ENCODE results near the gene NPR3. TPM values are rescaled to one million over a fixed set of nuclear protein-coding genes. Genes with fewer than 3 reads are reported as not detected.

The NPR3 gene
- total RNA-seq, 1 experiment from 2014 or later = 0.11 TPM

DNA sequence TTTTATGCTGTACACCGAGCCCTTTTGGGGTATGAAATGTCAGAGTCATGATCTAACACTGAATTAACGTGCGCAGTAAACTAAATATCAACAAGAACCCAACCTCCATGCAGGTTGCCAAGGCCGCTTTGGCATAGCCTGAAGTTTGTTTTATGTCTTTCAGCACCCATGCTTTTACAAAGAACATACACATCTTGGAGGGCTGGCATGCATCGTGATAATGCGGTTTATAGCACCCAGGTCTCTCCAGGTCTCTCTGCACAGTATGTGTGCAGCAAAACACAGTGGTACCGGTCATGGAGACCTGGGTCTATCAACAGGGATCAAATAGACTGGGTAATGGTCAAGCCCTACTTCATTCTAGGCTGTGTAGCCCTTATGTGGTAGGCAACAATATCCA, 11.8 kb downstream of the NPR3 start:
- Histone ChIP-seq H3K36me3 (ENCODE audit: control insufficient read depth, insufficient read depth, low read length) (no peaks in the 10 kb centered on the region), H3K27me3 (replicated peaks; ENCODE audit: control insufficient read depth, insufficient read depth, low read length) (no peaks in the 10 kb centered on the region), H3K4me3 (ENCODE audit: low read depth, low read length) (no peak overlapping the region), H3K9me3 (no peaks in the 10 kb centered on the region), H3K4me1 (no peaks in the 10 kb centered on the region)
- intact Hi-C loops (cut with micrococcal nuclease; ENCODE audit: unreplicated experiment) = no loop called here
- H3K36me3 Mint-ChIP-seq (ENCODE audit: insufficient read depth, unreplicated experiment) = no peaks in the 10 kb centered on the region
- ChIA-PET POLR2A (no interaction called here), CTCF (no interaction called here)
- no peaks in the 10 kb centered on the region for H3K9me3 Mint-ChIP-seq (ENCODE audit: unreplicated experiment)
- no peak overlapping the region for H3K27ac Mint-ChIP-seq (ENCODE audit: unreplicated experiment)
- peaks cover 11% of the 10 kb centered on the region for H3K27me3 Mint-ChIP-seq (ENCODE audit: insufficient read depth, unreplicated experiment)
- BruUV-seq (replicated peaks) = no TSS peak
- DNase-seq = no peak
- no peaks in the 10 kb centered on the region for H3K4me1 Mint-ChIP-seq (ENCODE audit: low read depth, unreplicated experiment)
- no peak overlapping the region for H3K4me3 Mint-ChIP-seq (ENCODE audit: unreplicated experiment)
- TF ChIP-seq, protein P1, sequence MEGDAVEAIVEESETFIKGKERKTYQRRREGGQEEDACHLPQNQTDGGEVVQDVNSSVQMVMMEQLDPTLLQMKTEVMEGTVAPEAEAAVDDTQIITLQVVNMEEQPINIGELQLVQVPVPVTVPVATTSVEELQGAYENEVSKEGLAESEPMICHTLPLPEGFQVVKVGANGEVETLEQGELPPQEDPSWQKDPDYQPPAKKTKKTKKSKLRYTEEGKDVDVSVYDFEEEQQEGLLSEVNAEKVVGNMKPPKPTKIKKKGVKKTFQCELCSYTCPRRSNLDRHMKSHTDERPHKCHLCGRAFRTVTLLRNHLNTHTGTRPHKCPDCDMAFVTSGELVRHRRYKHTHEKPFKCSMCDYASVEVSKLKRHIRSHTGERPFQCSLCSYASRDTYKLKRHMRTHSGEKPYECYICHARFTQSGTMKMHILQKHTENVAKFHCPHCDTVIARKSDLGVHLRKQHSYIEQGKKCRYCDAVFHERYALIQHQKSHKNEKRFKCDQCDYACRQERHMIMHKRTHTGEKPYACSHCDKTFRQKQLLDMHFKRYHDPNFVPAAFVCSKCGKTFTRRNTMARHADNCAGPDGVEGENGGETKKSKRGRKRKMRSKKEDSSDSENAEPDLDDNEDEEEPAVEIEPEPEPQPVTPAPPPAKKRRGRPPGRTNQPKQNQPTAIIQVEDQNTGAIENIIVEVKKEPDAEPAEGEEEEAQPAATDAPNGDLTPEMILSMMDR (IDR thresholded peaks at IDR 0.05; ENCODE audit: insufficient read depth in 1 of 2, low read depth in 1 of 2, low read length in 1 of 2, severe bottlenecking in 1 of 2, unreplicated experiment in 1 of 2) = no peak

GRCh38 chr5:32724526-32724925, 13.4 kb downstream of the NPR3 start:
- no peak for DNase-seq
- Mint-ChIP-seq H3K27ac (ENCODE audit: unreplicated experiment) (no peak overlapping the region), H3K9me3 (ENCODE audit: unreplicated experiment) (no peaks in the 10 kb centered on the region), H3K27me3 (ENCODE audit: insufficient read depth, unreplicated experiment) (peaks cover 11% of the 10 kb centered on the region), H3K36me3 (ENCODE audit: insufficient read depth, unreplicated experiment) (no peaks in the 10 kb centered on the region), H3K4me3 (ENCODE audit: unreplicated experiment) (no peak overlapping the region), H3K4me1 (ENCODE audit: low read depth, unreplicated experiment) (no peaks in the 10 kb centered on the region)
- BruUV-seq (replicated peaks) = no TSS peak
- Histone ChIP-seq H3K36me3 (ENCODE audit: control insufficient read depth, insufficient read depth, low read length) (no peaks in the 10 kb centered on the region), H3K27me3 (replicated peaks; ENCODE audit: control insufficient read depth, insufficient read depth, low read length) (no peaks in the 10 kb centered on the region), H3K9me3 (no peaks in the 10 kb centered on the region), H3K4me1 (no peaks in the 10 kb centered on the region), H3K4me3 (ENCODE audit: low read depth, low read length) (no peak overlapping the region)
- TF ChIP-seq, protein P1 (IDR thresholded peaks at IDR 0.05; ENCODE audit: insufficient read depth in 1 of 2, low read depth in 1 of 2, low read length in 1 of 2, severe bottlenecking in 1 of 2, unreplicated experiment in 1 of 2) = peak in 1 of 2 experiments; percentile 8
- intact Hi-C loops (cut with micrococcal nuclease; ENCODE audit: unreplicated experiment) = no loop called here
- POLR2A ChIA-PET = no interaction called here
- CTCF ChIA-PET = no interaction called here

DNA sequence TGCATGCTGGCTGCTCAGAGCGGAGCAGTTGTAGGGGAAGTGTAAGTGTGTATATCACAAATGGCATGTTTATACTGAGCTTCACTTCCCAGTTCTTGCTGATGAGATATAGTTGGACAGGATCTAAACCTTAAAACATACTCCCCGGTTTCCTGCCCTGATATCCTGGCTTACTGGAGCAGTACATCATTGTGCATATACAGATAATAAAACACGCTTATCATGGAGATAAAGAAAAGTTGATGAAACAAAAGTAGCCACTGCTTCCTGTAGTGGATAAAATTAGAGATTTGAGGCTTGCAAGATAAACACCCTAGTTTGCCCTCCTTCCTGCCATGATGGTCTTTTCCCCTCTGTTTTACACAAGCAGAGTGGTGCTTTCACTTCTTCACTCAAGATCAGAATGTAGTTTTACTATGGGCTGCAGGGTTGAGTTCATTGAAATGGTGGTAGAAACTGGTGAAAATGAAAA, 15.0 kb downstream of the NPR3 start:
- Histone ChIP-seq H3K27me3 (replicated peaks; ENCODE audit: control insufficient read depth, insufficient read depth, low read length) (no peaks in the 10 kb centered on the region), H3K4me1 (no peaks in the 10 kb centered on the region), H3K36me3 (ENCODE audit: control insufficient read depth, insufficient read depth, low read length) (no peaks in the 10 kb centered on the region), H3K4me3 (ENCODE audit: low read depth, low read length) (no peak overlapping the region), H3K9me3 (no peaks in the 10 kb centered on the region)
- H3K27ac Mint-ChIP-seq (ENCODE audit: unreplicated experiment) = no peak overlapping the region
- TF ChIP-seq, protein P1 (IDR thresholded peaks at IDR 0.05; ENCODE audit: insufficient read depth in 1 of 2, low read depth in 1 of 2, low read length in 1 of 2, severe bottlenecking in 1 of 2, unreplicated experiment in 1 of 2) = no peak
- no peaks in the 10 kb centered on the region for H3K36me3 Mint-ChIP-seq (ENCODE audit: insufficient read depth, unreplicated experiment)
- CTCF ChIA-PET = no interaction called here
- intact Hi-C loops (cut with micrococcal nuclease; ENCODE audit: unreplicated experiment) = no loop called here
- H3K4me3 Mint-ChIP-seq (ENCODE audit: unreplicated experiment) = no peak overlapping the region
- peaks cover 14% of the 10 kb centered on the region for H3K27me3 Mint-ChIP-seq (ENCODE audit: insufficient read depth, unreplicated experiment)
- DNase-seq = no peak
- POLR2A ChIA-PET = no interaction called here
- no peaks in the 10 kb centered on the region for H3K9me3 Mint-ChIP-seq (ENCODE audit: unreplicated experiment)
- no peaks in the 10 kb centered on the region for H3K4me1 Mint-ChIP-seq (ENCODE audit: low read depth, unreplicated experiment)
- BruUV-seq (replicated peaks) = no TSS peak

Measured in Caco-2 (cell line).